Activated B cell treated with CpG ODN at 0.5 μM for 24 hours (primary cell): ENCODE measurements around the gene CUEDC1. TPM values are rescaled to one million over a fixed set of nuclear protein-coding genes. Genes with fewer than 3 reads are reported as not detected.

Source experiments
- ATAC-seq: fragments of 200-7000 bp; cut with Tn5 transposase; one replicate; pipeline ENCODE4 v1.10.0; 2021; ENCODE audit warnings: low read depth, mild to moderate bottlenecking, moderate library complexity
- CTCF ChIA-PET: fragments of 350-600 bp; sonication (Branson Sonifier 250); formaldehyde crosslinking; loops from one replicate; lab custom pipeline; 2021; ENCODE audit warnings: antibody characterized with exemption; lab: Charles Lee
- POLR2A ChIA-PET: fragments of 350-600 bp; sonication (Branson Sonifier 250); formaldehyde crosslinking; loops from one replicate; lab custom pipeline; 2021; ENCODE audit warnings: antibody characterized with exemption; lab: Charles Lee
- DNase-seq: peaks from one replicate; pipeline ENCODE4 v3.0.0; 2022
- H3K27ac Mint-ChIP-seq: one replicate; pipeline ENCODE4 v1.8.0; 2020; ENCODE audit warnings: mixed read lengths
- H3K27me3 Mint-ChIP-seq: one replicate; pipeline ENCODE4 v1.8.0; 2021; ENCODE audit warnings: mixed read lengths
- H3K36me3 Mint-ChIP-seq: one replicate; pipeline ENCODE4 v1.8.0; 2021; ENCODE audit warnings: low read depth, mixed read lengths
- H3K4me1 Mint-ChIP-seq: one replicate; pipeline ENCODE4 v1.8.0; 2021; ENCODE audit warnings: mixed read lengths
- H3K4me3 Mint-ChIP-seq: one replicate; pipeline ENCODE4 v1.8.0; 2020; ENCODE audit warnings: mild to moderate bottlenecking, mixed read lengths
- H3K9me3 Mint-ChIP-seq: one replicate; pipeline ENCODE4 v1.8.0; 2020; ENCODE audit warnings: mixed read lengths
- intact Hi-C: fragments of 100-400 bp; cut with micrococcal nuclease; formaldehyde crosslinking; loops from one replicate; pipeline ENCODE4 v1.15.1; 2024
- total RNA-seq: library from RNA; stranded (reverse); gene quantifications from 2 replicates; pipeline ENCODE4 v1.2.3, GENCODE V29; 2022
- TF ChIP-seq, protein P1 (sequence below): fragments of 200-600 bp; IDR thresholded peaks from one replicate; pipeline ENCODE4 v1.8.0; 2022; ENCODE audit warnings: antibody characterized with exemption, mild to moderate bottlenecking

The CUEDC1 gene
- total RNA-seq, 1 donor from 2014 or later, result not detected

DNA sequence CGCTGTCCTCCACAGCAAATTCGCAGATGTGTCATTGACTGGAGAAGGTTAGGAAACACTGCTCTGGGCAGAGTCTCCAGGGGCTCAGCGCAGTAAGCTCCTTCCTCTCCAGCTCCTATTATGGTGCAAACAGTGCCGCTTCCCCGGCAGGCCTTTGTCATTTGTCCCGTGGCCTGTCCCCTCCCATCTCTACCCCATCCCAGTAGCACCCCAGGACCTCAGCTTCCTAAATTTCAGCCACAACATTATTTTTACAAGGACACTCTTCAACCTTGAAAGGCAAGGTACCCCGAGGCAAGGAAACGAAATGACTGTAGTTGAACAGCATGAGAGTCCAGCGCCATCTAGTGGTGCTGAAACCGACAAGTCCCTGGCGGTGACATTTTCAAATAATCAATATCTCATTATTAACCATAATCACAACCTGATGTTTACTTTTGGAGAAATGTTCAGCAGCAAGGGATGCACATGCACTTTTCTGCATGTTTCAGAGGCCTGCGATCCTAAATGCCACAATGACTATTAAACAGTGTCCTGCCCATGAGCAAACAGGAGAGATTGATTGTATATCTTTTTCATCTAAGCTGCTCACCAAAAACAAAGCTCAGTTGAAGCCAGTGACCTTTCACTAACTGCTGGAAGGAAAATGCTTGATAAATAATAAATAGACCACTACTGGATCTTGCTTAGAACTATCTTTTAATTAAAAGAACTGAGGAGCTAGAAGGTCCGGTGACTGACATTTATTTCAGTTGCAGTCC is 121.9 kb downstream of the CUEDC1 start:
- TF ChIP-seq, protein P1, sequence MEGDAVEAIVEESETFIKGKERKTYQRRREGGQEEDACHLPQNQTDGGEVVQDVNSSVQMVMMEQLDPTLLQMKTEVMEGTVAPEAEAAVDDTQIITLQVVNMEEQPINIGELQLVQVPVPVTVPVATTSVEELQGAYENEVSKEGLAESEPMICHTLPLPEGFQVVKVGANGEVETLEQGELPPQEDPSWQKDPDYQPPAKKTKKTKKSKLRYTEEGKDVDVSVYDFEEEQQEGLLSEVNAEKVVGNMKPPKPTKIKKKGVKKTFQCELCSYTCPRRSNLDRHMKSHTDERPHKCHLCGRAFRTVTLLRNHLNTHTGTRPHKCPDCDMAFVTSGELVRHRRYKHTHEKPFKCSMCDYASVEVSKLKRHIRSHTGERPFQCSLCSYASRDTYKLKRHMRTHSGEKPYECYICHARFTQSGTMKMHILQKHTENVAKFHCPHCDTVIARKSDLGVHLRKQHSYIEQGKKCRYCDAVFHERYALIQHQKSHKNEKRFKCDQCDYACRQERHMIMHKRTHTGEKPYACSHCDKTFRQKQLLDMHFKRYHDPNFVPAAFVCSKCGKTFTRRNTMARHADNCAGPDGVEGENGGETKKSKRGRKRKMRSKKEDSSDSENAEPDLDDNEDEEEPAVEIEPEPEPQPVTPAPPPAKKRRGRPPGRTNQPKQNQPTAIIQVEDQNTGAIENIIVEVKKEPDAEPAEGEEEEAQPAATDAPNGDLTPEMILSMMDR, result peak; percentile 65
- Mint-ChIP-seq H3K36me3 (peaks cover 10% of the 10 kb centered on the region), H3K27me3 (no peaks in the 10 kb centered on the region), H3K9me3 (no peaks in the 10 kb centered on the region), H3K4me3 (no peak overlapping the region), H3K4me1 (no peaks in the 10 kb centered on the region), H3K27ac (no peak overlapping the region)
- DNase-seq (peak; percentile 37), ATAC-seq (peak; percentile 74)
- CTCF ChIA-PET, result interaction anchor here (0.5 to 2.6 kb wide), 20 partner anchors 8 to 1469 kb away, joined by 3 to 18 read pairs (median 4); no protein-coding TSS in a partner anchor
- intact Hi-C loops, result loop anchor here (1.0 to 5.0 kb wide), 3 partner anchors 236 to 702 kb away; no protein-coding TSS in a partner anchor
- POLR2A ChIA-PET, result no interaction called here

DNA sequence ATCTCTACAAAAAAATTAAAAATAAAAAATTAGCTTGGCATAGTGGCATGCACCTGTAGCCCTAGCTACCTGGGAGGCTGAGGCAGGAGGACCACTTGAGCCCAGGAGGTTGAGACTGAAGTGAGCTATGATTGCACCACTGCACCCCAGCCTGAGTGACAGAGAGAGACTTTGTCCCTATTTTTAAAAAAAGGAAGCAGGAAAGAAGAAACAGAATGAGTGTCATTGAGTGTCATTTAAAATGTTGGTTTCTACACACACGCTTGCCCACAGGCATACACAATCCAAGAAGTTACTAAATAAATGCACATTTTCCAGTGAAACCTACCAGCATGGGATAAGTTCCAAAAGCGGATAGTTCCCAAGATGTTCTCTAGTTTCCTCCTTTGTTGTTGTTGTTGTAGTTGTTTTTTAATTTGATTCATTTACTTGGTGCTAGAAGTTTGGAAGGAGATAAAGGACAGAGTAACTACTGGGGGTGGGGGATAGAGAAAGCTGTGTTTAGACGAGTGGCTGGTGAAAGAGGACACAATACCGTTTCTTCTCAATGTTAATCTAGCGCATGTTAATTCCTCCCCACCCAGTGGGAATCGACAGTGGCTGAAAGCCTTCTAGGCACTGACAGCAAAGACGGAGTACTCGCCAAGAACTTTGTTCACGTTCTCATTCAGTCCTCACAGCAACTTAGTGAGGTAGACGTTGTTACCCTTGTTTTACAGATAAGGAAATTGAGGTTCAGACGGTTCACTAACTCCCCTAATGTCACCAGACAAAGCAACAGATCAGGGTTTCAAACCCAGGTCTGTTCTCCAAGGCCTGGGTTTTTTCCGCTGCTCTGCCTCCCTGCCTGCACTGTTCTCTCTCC is 122.7 kb downstream of the CUEDC1 start:
- H3K4me1 Mint-ChIP-seq, result no peaks in the 10 kb centered on the region
- H3K27me3 Mint-ChIP-seq, result no peaks in the 10 kb centered on the region
- intact Hi-C loops, result loop anchor here (1.0 to 5.0 kb wide), 3 partner anchors 235 to 701 kb away; no protein-coding TSS in a partner anchor
- ChIA-PET POLR2A (no interaction called here), CTCF (interaction anchor here (0.6 to 2.6 kb wide), 14 partner anchors 14 to 703 kb away, joined by 3 to 18 read pairs (median 4); no protein-coding TSS in a partner anchor)
- ATAC-seq (peak; percentile 21), DNase-seq (no peak)
- TF ChIP-seq, protein P1, result no peak
- peaks cover 7% of the 10 kb centered on the region for H3K36me3 Mint-ChIP-seq
- no peak overlapping the region for H3K4me3 Mint-ChIP-seq
- H3K27ac Mint-ChIP-seq, result no peak overlapping the region
- H3K9me3 Mint-ChIP-seq, result no peaks in the 10 kb centered on the region

DNA sequence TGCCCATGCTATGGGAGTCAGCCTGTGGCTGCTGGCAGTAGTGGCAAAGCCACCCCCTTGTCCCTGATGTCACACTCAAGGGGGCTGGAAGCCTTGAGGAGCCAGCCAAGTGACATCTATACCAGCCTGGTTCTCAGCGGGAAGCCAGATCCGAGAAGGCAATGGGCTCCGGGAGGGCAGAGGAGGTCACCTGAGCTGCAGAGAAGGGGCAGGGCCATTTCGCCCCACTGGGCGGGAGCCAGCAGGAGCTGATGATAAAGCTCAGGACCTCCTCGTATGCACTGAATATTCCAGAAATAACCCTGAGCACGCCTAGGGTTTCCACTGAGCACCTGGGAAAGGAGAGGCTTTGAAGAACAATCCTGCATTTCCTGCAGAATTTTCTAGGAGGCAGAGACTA is 124.3 kb downstream of the CUEDC1 start:
- no peak for DNase-seq
- TF ChIP-seq, protein P1, result no peak
- ATAC-seq, result no peak
- H3K4me1 Mint-ChIP-seq, result no peaks in the 10 kb centered on the region
- intact Hi-C loops, result loop anchor here (5.0 kb wide), 1 partner anchor 234 kb away; no protein-coding TSS in a partner anchor
- H3K36me3 Mint-ChIP-seq, result no peaks in the 10 kb centered on the region
- ChIA-PET CTCF (no interaction called here), POLR2A (no interaction called here)
- H3K9me3 Mint-ChIP-seq, result no peaks in the 10 kb centered on the region
- H3K27me3 Mint-ChIP-seq, result no peaks in the 10 kb centered on the region
- no peak overlapping the region for H3K27ac Mint-ChIP-seq
- no peak overlapping the region for H3K4me3 Mint-ChIP-seq

DNA sequence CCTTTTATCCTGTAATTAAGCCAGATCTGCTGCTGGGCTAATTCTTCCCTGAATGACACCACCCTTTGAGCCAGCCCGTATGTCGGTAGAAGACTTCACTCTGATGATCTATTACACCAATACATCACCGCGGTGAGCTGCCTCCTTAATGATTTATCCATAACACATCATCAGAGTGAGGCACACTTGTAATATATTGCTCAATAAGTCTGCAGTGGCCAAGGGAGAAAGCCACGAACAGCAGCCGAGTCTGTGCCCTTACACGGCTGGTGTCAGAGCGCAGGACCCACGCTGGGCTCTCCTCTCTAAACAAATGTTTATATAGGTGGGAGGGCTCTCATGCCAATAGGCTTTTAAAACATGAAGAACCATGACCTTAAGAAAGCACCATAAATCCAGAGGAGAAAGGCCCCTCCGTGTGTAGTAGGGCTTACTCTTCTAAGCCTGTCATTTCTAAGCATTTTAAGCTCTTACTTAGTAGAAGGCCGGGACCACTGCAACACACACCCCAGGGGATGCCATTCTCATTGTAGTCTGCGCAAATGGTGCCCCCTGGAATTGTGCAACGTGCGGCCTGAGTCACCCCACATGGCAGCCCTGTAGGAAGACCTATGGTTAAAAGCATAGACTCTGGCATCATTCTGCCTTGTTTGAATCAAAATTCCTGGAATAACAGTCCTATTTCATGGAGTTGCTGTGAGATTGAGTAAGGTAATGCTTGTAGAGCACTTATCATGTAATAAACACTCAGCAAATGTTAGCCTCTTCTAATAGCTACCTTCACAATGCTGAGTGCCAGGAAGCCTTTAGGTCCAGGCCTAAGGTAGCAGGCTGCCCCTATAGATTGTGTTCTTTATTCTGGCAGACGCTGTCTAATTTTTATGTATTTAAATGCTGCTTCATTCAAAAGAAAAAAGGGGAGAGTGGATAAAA is 131.5 kb downstream of the CUEDC1 start:
- no peak overlapping the region for H3K27ac Mint-ChIP-seq
- no peak for ATAC-seq
- no peak overlapping the region for H3K4me3 Mint-ChIP-seq
- TF ChIP-seq, protein P1, result no peak
- no peaks in the 10 kb centered on the region for H3K36me3 Mint-ChIP-seq
- intact Hi-C loops, result no loop called here
- no peaks in the 10 kb centered on the region for H3K4me1 Mint-ChIP-seq
- ChIA-PET CTCF (no interaction called here), POLR2A (no interaction called here)
- DNase-seq, result no peak
- no peaks in the 10 kb centered on the region for H3K9me3 Mint-ChIP-seq
- H3K27me3 Mint-ChIP-seq, result peaks cover 2% of the 10 kb centered on the region
